GM21360 (cell line): Measurements from ENCODE around the gene BUD23.

ENCODE experiments used
- ATAC-seq: cut with Tn5 transposase; IDR thresholded peaks from one replicate; pipeline ENCODE4 v1.9.1; 2021; ENCODE audit warnings: mild to moderate bottlenecking, moderate library complexity; ENCODE audit not compliant: unreplicated experiment

The BUD23 gene

DNA sequence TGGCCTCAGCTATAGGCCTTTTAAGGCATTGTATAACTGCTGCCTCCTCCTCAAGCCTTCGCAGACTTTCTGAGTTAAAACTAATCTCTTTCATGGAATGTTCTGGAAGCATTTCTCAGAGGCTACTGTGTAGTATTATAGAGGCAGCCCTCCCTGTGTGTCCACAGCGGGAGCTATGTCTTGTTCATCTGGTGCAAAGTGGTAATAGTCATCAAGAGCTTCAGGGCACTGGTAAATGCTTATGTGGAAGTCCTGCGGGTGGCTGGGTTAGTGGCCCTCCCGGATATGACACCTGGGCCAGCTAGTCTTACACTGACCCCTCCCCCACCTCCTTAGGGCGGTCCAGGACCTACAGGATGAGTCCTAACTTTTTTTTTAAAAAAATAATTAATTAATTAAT is 57.4 kb downstream of the BUD23 start:
- ATAC-seq, result no peak

- no peak for ATAC-seq
Measured at GRCh38 chr7:73741600-73741999, 58.2 kb downstream of the BUD23 start.

DNA sequence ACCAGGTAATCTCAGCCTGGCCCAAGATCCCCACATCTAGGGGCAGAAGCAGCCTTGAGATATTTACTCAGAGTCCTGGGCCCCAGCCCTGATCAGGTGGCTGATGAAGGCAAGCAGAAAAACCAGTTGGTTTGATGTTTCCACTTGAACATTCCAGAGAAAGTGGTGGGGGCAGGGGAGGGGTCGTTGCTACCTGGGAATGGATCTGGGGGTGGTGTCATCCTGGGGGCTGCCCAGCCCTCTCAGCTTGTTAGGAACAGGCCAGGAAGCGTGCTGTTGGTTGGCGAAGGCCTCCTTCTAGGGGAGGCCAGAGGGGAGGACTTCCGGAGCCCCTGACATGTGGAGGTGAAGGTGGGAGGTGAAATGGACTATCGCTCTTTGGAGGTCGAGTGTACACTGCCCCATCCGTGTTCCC is 58.9 kb downstream of the BUD23 start:
- no peak for ATAC-seq

DNA sequence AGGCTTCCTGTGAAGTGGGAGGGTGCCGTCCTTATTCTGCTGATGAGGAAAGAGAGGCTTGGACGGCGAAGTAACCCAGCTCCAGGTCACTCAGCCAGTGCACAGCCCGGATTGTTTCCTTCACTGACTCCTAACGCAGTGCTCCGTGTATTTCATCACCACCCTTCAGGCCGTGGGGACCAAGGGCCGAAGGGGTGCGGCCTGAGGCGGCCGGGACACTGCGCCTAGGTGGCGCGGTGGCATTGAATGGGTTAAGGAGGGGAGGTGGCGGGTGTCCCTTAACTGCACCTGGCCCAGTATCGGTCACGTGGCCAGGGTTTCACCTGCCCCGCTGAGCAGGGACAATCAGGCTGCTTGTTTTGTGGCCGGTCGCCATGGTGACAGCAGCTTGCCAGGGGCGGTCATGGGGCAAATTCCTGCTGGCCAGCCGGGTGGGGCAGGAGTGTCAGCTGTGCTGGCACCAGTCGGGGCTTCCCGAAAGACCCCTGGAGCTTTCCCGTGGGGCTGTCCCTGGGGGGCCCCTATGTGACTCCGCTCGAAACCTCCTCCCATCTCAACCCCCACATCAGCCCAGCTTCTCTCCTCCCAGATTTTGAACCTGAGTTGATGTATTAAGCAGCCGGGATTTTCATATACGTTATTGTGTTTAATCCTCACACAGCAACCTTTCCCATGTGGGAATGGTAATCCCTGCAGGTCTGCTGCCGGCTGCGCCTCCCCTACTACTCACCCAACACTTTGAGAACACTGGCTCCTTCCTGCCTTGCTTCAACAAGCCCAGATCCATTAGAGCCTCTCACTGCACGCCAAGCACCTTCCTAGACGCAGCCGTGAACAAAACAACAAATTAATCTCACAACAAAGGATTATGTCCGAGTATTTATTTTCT is 59.6 kb downstream of the BUD23 start:
- no peak for ATAC-seq

- ATAC-seq, result no peak
Measured at GRCh38 chr7:73746378-73746777, 63.0 kb downstream of the BUD23 start.
